Type B pancreatic cell (in vitro differentiated cells): ENCODE measurements around the gene MORF4L1. TPM values are rescaled to one million over a fixed set of nuclear protein-coding genes. Genes with fewer than 3 reads are reported as not detected.
"Not testable (repeated sequence)": the region's sequence is repeated elsewhere in the genome, so short reads cannot be mapped to it uniquely, and the experiment has no call there.

ENCODE experiments used
- DNase-seq: peaks from one replicate; pipeline ENCODE4 v3.0.0; 2021; ENCODE audit warnings: mixed read lengths; ENCODE audit not compliant: unreplicated experiment; ENCODE audit errors: extremely low spot score
- H3K27ac Mint-ChIP-seq: 2 replicates; pipeline ENCODE4 v1.8.0; 2021; ENCODE audit warnings: mild to moderate bottlenecking, mixed read lengths
- H3K27me3 Mint-ChIP-seq: 2 replicates; pipeline ENCODE4 v1.8.0; 2021; ENCODE audit warnings: mixed read lengths
- H3K36me3 Mint-ChIP-seq: 2 replicates; pipeline ENCODE4 v1.8.0; 2021; ENCODE audit warnings: mixed read lengths
- H3K4me1 Mint-ChIP-seq: one replicate; pipeline ENCODE4 v1.8.0; 2021; ENCODE audit warnings: mixed read lengths; ENCODE audit not compliant: unreplicated experiment
- H3K4me3 Mint-ChIP-seq: 2 replicates; pipeline ENCODE4 v1.8.0; 2021; ENCODE audit warnings: mild to moderate bottlenecking, mixed read lengths
- H3K9me3 Mint-ChIP-seq: 2 replicates; pipeline ENCODE4 v1.8.0; 2021; ENCODE audit warnings: mixed read lengths
- total RNA-seq: library from RNA; stranded (reverse); gene quantifications from 2 replicates; pipeline ENCODE4 v1.2.1, GENCODE V29; 2021; ENCODE audit warnings: low replicate concordance
- TF ChIP-seq, protein P1 (sequence below): fragments of 200-600 bp; sonication (generic); conservative IDR thresholded peaks from 2 replicates; pipeline ENCODE4 v1.5.0; 2021; ENCODE audit warnings: antibody characterized with exemption, mild to moderate bottlenecking

MORF4L1 gene
- total RNA-seq, 1 donor from 2014 or later: 372 TPM

DNA sequence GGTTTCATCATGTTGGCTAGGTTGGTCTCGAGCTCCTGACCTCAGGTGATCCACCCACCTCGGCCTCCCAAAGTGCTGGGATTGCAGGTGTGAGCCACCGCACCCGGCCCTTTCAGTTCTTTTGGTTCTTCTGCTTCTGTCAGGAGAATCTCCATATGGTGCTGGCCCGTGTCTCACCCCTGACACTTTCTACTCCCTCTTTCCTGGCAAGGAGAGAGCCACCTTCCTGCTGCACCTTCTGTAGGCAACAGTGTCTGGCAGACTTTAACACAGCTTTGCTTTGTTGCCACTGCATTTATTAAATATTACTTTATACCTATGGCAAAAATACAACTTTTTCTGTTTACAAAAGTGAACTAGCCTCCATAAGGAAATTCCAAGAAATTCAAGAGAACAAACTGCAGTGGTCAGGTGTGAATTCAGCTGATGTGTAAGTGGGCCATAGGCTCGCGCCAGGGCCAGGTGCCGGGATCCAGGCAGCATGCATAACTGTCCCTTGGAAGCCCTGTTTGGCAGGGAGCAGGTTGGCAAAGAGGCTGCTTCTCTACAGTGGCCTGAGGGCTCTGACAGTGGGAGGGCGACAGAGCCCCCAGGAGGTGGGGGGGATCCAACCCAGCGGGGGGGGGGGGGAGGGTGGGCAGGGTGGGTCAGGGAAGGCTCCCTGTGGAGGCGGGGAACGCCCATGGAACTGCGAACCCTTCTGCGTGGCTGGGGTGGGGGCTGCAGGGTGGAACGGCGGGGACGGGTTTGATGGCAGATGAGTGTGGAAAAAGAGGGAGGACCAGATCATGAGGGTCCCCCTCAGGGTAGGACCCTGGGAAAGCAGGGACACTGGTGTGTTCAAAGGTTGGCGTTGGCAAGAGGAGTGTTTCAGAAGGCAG lies 51.0 kb downstream of the MORF4L1 start:
- Mint-ChIP-seq H3K27ac (peak overlapping the region; percentile 55), H3K4me3 (no peak overlapping the region), H3K27me3 (no peaks in the 10 kb centered on the region), H3K9me3 (no peaks in the 10 kb centered on the region), H3K36me3 (peaks cover 7% of the 10 kb centered on the region), H3K4me1 (no peaks in the 10 kb centered on the region)
- DNase-seq: no peak
- TF ChIP-seq, protein P1, sequence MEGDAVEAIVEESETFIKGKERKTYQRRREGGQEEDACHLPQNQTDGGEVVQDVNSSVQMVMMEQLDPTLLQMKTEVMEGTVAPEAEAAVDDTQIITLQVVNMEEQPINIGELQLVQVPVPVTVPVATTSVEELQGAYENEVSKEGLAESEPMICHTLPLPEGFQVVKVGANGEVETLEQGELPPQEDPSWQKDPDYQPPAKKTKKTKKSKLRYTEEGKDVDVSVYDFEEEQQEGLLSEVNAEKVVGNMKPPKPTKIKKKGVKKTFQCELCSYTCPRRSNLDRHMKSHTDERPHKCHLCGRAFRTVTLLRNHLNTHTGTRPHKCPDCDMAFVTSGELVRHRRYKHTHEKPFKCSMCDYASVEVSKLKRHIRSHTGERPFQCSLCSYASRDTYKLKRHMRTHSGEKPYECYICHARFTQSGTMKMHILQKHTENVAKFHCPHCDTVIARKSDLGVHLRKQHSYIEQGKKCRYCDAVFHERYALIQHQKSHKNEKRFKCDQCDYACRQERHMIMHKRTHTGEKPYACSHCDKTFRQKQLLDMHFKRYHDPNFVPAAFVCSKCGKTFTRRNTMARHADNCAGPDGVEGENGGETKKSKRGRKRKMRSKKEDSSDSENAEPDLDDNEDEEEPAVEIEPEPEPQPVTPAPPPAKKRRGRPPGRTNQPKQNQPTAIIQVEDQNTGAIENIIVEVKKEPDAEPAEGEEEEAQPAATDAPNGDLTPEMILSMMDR: no peak

DNA sequence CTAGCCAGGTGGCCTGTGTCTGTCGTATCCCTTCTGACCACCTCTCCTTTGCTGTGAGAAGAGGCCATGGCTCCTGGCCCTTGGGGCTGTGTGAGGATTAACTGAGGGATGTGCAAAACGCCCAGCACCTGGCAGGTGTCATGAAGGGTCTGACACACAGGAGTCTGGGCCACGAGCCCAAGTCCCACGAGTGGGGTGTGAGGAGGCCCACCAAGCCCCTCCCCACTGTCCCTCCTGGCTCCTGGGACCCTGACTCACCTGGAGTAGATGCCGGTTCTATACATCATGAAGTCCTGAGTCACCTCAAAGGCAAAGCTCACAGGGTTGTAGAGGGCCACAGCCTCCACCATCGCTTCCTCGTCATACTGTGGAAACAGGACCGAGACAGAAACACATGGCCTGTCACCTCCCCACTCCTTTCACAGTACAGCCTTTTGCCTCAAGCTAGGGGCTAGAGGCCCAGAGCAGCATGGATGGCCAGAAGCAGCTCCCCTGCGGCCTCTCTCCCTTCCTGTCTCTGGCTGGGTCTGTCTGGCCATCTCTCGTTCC lies 52.5 kb downstream of the MORF4L1 start:
- Mint-ChIP-seq H3K27ac (no peak overlapping the region), H3K4me3 (no peak overlapping the region), H3K9me3 (no peaks in the 10 kb centered on the region), H3K4me1 (no peaks in the 10 kb centered on the region), H3K27me3 (no peaks in the 10 kb centered on the region), H3K36me3 (peaks cover 3% of the 10 kb centered on the region)
- DNase-seq: no peak
- TF ChIP-seq, protein P1: no peak

DNA sequence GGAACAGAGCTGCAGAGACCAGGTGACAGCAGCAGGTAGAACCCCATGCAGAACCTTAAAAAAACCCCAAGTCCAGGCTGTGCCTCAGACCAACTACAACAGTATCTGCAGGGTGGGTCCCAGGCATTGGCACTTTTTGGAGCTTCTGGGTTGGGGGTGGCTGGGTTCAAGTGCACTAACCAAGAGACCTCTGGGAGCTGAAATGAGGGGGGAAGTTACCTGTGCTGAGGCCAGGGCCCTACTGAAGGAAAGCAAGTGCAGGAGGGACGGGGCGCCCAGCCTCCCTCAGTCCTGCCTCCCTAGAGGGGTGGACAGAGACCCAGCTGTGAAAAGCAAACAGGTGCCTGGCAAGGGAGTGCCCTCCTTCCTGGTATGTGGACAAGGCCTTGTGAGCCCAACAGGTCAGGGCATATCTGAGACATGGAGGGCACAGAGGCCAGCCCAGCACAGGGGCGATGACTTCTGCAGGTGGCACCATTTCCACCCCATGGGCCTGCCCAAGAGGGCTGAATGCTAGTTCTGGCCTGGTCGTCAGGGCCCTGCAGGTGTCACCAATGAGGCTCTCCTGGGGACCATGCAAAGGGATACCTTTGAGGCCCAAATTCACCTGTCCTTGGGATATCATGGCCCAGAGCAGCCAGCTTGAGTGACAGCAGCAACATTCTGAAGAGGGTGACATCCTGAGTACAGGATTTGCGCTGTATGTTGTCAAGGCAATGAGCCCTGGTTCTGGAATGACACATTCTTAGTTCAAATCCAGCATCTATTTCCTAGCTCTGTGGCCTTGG lies 53.5 kb downstream of the MORF4L1 start:
- H3K27me3 Mint-ChIP-seq: no peaks in the 10 kb centered on the region
- no peak overlapping the region for H3K27ac Mint-ChIP-seq
- no peaks in the 10 kb centered on the region for H3K9me3 Mint-ChIP-seq
- TF ChIP-seq, protein P1: no peak
- no peaks in the 10 kb centered on the region for H3K4me1 Mint-ChIP-seq
- peaks cover 5% of the 10 kb centered on the region for H3K36me3 Mint-ChIP-seq
- no peak for DNase-seq
- H3K4me3 Mint-ChIP-seq: no peak overlapping the region

DNA sequence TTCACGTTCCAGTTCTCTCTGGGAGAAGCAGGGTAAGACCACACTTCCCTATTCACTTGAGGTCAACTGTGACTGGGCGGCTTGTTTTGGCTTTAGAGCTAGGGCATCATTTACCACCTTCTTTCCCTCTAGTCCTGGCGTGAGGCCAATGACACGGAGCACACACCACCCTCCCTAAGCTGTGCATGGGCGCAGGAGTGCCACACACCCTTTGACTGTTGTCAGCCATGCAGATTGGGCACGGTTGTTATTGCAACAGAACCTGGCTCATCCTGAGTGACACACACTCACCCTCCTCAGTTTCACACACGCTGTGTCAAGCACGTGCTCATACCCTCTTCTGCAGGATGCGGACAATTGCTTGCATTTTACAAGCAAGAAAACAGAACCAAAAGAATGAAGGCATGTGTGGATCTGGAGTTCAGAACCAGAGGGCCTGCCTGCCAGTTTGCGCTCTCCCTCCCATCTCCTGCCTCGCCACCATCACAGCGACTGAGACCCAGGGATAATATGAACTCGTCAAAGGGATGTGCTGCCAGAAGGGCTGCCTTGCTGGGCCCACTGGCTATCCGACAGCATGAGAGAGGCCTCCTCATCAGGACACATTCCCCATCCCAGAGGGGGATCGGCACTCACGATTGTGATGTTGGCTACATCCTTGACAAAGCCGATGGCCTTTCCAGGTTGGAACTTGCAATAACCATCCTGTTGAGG lies 54.5 kb downstream of the MORF4L1 start:
- TF ChIP-seq, protein P1: no peak
- Mint-ChIP-seq H3K9me3 (no peaks in the 10 kb centered on the region), H3K4me3 (no peak overlapping the region), H3K36me3 (peaks cover 6% of the 10 kb centered on the region), H3K4me1 (no peaks in the 10 kb centered on the region), H3K27me3 (no peaks in the 10 kb centered on the region), H3K27ac (no peak overlapping the region)
- DNase-seq: no peak

DNA sequence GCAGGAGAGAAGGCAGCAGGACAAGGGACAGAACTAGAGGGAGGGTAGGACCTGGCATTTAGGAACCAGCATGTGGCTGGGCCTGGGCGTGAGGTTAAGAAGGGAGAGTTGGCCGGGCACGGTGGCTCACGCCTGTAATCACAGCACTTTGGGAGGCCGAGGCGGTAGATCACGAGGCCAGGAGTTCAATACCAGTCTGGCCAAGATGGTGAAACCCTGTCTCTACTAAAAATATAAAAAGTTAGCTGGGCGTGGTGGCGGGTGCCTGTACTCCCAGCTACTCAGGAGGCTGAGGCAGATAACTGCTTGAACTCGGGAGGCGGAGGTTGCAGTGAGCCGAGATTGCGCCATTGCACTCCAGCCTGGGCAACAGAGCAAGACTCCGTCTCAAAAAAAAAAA lies 55.5 kb downstream of the MORF4L1 start:
- not testable (repeated sequence) for H3K36me3 Mint-ChIP-seq, H3K4me1 Mint-ChIP-seq, DNase-seq, H3K4me3 Mint-ChIP-seq, H3K27me3 Mint-ChIP-seq, H3K9me3 Mint-ChIP-seq, H3K27ac Mint-ChIP-seq
